GM23248 (cell line): ENCODE measurements around the gene COBLL1. TPM values are rescaled to one million over a fixed set of nuclear protein-coding genes. Genes with fewer than 3 reads are reported as not detected.

Experiments
- DNase-seq: peaks from one replicate; pipeline ENCODE4 v3.0.0-alpha.2; 2015
- H2AFZ ChIP-seq: fragments of 200-600 bp; sonication (generic); 2 replicates; pipeline ENCODE4 v1.6.1; 2016; ENCODE audit warnings: antibody characterized with exemption
- H3F3A ChIP-seq: fragments of 200-600 bp; sonication (generic); 2 replicates; pipeline ENCODE4 v1.6.1; 2016; ENCODE audit warnings: mild to moderate bottlenecking, antibody characterized with exemption, mixed run types; ENCODE audit not compliant: insufficient read depth
- H3K27ac ChIP-seq: fragments of 200-600 bp; sonication (generic); 2 replicates; pipeline ENCODE4 v1.5.1; 2016; ENCODE audit warnings: mild to moderate bottlenecking
- H3K27me3 ChIP-seq: fragments of 200-600 bp; sonication (generic); replicated peaks from 2 replicates; pipeline ENCODE4 v1.6.1; 2016; ENCODE audit warnings: mild to moderate bottlenecking; ENCODE audit not compliant: insufficient read depth
- H3K36me3 ChIP-seq: fragments of 200-600 bp; sonication (generic); 2 replicates; pipeline ENCODE4 v1.6.1; 2016; ENCODE audit warnings: low read depth, mild to moderate bottlenecking
- H3K4me1 ChIP-seq: fragments of 200-600 bp; sonication (generic); 2 replicates; pipeline ENCODE4 v1.6.1; 2016; ENCODE audit warnings: mild to moderate bottlenecking; ENCODE audit not compliant: insufficient read depth
- H3K4me2 ChIP-seq: fragments of 200-600 bp; sonication (generic); one replicate; pipeline ENCODE4 v1.6.1; 2016; ENCODE audit warnings: mild to moderate bottlenecking; ENCODE audit not compliant: unreplicated experiment
- H3K4me3 ChIP-seq: fragments of 200-600 bp; sonication (generic); 2 replicates; pipeline ENCODE4 v1.5.1; 2016; ENCODE audit warnings: mild to moderate bottlenecking
- H3K79me2 ChIP-seq: fragments of 200-600 bp; sonication (generic); 2 replicates; pipeline ENCODE4 v1.6.1; 2016; ENCODE audit warnings: mild to moderate bottlenecking; ENCODE audit not compliant: insufficient read depth
- H3K9ac ChIP-seq: fragments of 200-600 bp; sonication (generic); 2 replicates; pipeline ENCODE4 v1.6.1; 2016; ENCODE audit warnings: mild to moderate bottlenecking
- H3K9me2 ChIP-seq: fragments of 200-600 bp; sonication (generic); 2 replicates; pipeline ENCODE4 v1.6.1; 2016; ENCODE audit warnings: mixed run types, mild to moderate bottlenecking, moderate library complexity; ENCODE audit not compliant: insufficient read depth
- H3K9me3 ChIP-seq: fragments of 200-600 bp; sonication (generic); one replicate; pipeline ENCODE4 v1.6.1; 2017; ENCODE audit warnings: low read depth
- H4K20me1 ChIP-seq: fragments of 200-600 bp; sonication (generic); 2 replicates; pipeline ENCODE4 v1.6.0; 2016; ENCODE audit not compliant: insufficient read depth
- EZH2 ChIP-seq: fragments of 200-600 bp; sonication (generic); IDR thresholded peaks from 2 replicates; pipeline ENCODE4 v1.6.1; 2018; ENCODE audit warnings: antibody characterized with exemption, mild to moderate bottlenecking; ENCODE audit not compliant: insufficient read depth, poor library complexity, severe bottlenecking
- EZH2phosphoT487 ChIP-seq: fragments of 200-600 bp; sonication (generic); IDR thresholded peaks from 2 replicates; pipeline ENCODE4 v1.6.1; 2018; ENCODE audit warnings: antibody characterized with exemption, moderate library complexity, mild to moderate bottlenecking, low read depth; ENCODE audit not compliant: insufficient read depth
- WGBS, 2 experiments: methylation state at CpG; one replicate each; pipeline ENCODE4 v1.1.6; 2015 to 2017; ENCODE audit warnings: low lambda C conversion rate in 2 of 2, low coverage in 1 of 2; ENCODE audit errors: missing lambda C conversion rate in 2 of 2; 5-methylcytosine and 5-hydroxymethylcytosine counted together
- in situ Hi-C: fragments of 300-500 bp; cut with MboI; formaldehyde crosslinking; loops from 2 replicates; pipeline ENCODE4 v1.15.0; 2020
- polyA plus RNA-seq: library from polyadenylated mRNA; unstranded; fragments of >200 nt; fragmentation: Nextera tagmentation; extraction: Ambion mirVana; gene quantifications from 2 replicates; pipeline ENCODE4 v1.2.1, GENCODE V29; 2016
- total RNA-seq: library from RNA; depleted of rRNA; stranded (reverse); fragments of >200 nt; shearing (Covaris generic); gene quantifications from 2 replicates; pipeline ENCODE4 v1.2.3, GENCODE V29; 2014

Gene COBLL1
- total and polyA plus RNA-seq, 2 experiments from 2014 or later: 1.8 to 2.2 TPM

DNA sequence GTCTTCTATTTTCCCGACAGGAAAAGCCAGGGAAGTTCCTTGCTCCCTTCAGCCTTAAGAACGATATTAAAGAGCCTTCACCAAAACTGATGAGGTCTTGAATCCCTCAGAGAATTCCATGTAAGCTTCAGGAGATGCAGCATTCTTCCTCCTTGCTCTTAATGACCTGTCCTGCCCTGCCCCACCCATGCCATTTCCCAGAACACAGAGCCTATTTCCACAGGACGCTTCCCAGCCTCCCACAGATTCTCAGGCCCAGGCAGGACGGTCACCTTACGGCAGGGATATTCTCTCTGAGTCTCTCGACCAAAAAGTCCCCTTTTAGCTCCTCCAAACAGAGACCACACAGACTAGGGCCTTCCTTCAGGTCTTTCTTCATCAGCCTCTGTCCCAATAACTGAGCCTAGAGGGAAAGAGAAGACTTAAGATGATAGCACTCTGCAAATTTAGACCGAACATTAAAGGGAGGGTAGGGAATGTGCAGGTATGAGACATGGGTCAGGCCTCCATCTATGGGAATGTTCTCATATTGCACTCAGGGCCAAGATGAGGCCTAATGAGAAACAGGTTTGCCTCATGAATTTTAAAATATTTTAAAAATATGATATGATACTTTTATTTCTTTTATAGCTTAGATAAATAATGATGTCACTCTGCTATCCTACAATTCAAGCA, 62.1 kb downstream of the COBLL1 start:
- peaks cover 8% of the 10 kb centered on the region for H3F3A ChIP-seq
- H3K36me3 ChIP-seq: no peaks in the 10 kb centered on the region
- no peaks in the 10 kb centered on the region for H3K27me3 ChIP-seq
- 97 to 98% methylated on average over 7 of the region's 7 CpGs for WGBS, 2 experiments
- no peak for TF ChIP-seq EZH2phosphoT487
- no peak for TF ChIP-seq EZH2
- DNase-seq: no peak
- H3K4me2 ChIP-seq: no peak overlapping the region
- H3K9me2 ChIP-seq: no peaks in the 10 kb centered on the region
- no peaks in the 10 kb centered on the region for H4K20me1 ChIP-seq
- no peak overlapping the region for H3K27ac ChIP-seq
- no peaks in the 10 kb centered on the region for H3K9me3 ChIP-seq
- no peak overlapping the region for H3K9ac ChIP-seq
- no peak overlapping the region for H3K4me3 ChIP-seq
- H3K79me2 ChIP-seq: no peaks in the 10 kb centered on the region
- H2AFZ ChIP-seq: no peak overlapping the region
- in situ Hi-C loops: no loop called here
- peaks cover 16% of the 10 kb centered on the region for H3K4me1 ChIP-seq

GRCh38 chr2:164778723-164779122, 62.9 kb downstream of the COBLL1 start:
- Histone ChIP-seq H3K9me3 (no peaks in the 10 kb centered on the region), H4K20me1 (no peaks in the 10 kb centered on the region), H3F3A (peaks cover 3% of the 10 kb centered on the region), H3K9ac (no peak overlapping the region), H3K27ac (no peak overlapping the region), H3K36me3 (no peaks in the 10 kb centered on the region), H3K4me2 (no peak overlapping the region), H3K9me2 (no peaks in the 10 kb centered on the region), H2AFZ (no peak overlapping the region), H3K4me1 (peaks cover 9% of the 10 kb centered on the region), H3K4me3 (no peak overlapping the region), H3K27me3 (no peaks in the 10 kb centered on the region), H3K79me2 (no peaks in the 10 kb centered on the region)
- no peak for TF ChIP-seq EZH2
- no peak for TF ChIP-seq EZH2phosphoT487
- in situ Hi-C loops: no loop called here
- WGBS, 2 experiments: 77 to 80% methylated on average over 3 of the region's 3 CpGs
- DNase-seq: peak; percentile 32

DNA sequence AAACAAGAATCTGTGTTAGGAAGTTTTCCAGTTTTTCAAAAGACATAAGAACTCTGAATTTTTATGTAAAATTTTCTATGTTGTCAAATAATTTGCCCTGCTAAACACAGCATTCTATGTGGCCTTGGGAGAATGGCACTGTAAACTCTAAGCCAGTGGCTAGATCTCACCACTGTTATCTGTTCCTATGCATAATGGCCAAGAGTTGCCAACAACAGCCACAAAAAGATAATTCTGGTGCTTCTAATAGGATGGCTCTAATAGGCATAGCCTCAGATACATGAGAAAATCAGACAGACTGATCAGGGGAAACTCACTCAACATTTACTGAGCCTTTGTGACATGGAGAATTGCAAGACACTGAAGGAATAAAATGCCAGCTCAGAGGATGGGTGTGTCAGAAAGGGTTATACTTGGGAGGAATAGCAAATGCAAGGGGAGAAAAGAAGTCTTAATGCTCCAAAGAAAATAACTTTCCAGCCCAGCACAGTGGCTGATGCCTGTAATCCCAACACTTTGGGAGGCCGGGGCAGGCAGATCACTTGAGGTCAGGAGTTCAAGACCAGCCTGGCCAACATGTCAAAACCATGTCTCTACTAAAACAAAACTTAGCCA, 63.7 kb downstream of the COBLL1 start:
- DNase-seq: no peak
- in situ Hi-C loops: no loop called here
- Histone ChIP-seq H3K36me3 (no peaks in the 10 kb centered on the region), H3K4me3 (no peak overlapping the region), H4K20me1 (no peaks in the 10 kb centered on the region), H3K9ac (no peak overlapping the region), H3K27ac (no peak overlapping the region), H2AFZ (no peak overlapping the region), H3K9me3 (no peaks in the 10 kb centered on the region), H3K27me3 (no peaks in the 10 kb centered on the region), H3K4me1 (peaks cover 3% of the 10 kb centered on the region; the same call in 1 of the 2 replicates), H3F3A (no peaks in the 10 kb centered on the region), H3K79me2 (no peaks in the 10 kb centered on the region), H3K9me2 (no peaks in the 10 kb centered on the region), H3K4me2 (no peak overlapping the region)
- 100% methylated on average over 1 of the region's 1 CpG for WGBS, 2 experiments
- TF ChIP-seq EZH2phosphoT487: no peak
- no peak for TF ChIP-seq EZH2

- no peak overlapping the region for H2AFZ ChIP-seq
- H3K4me2 ChIP-seq: no peak overlapping the region
- H3K9ac ChIP-seq: no peak overlapping the region
- no peaks in the 10 kb centered on the region for H3K27me3 ChIP-seq
- TF ChIP-seq EZH2: no peak
- TF ChIP-seq EZH2phosphoT487: no peak
- H3K79me2 ChIP-seq: no peaks in the 10 kb centered on the region
- H3K27ac ChIP-seq: no peak overlapping the region
- WGBS, 2 experiments: 80 to 87% methylated on average over 3 of the region's 3 CpGs
- H3K4me3 ChIP-seq: no peak overlapping the region
- H3K9me2 ChIP-seq: no peaks in the 10 kb centered on the region
- in situ Hi-C loops: no loop called here
- no peaks in the 10 kb centered on the region for H3K4me1 ChIP-seq
- no peaks in the 10 kb centered on the region for H4K20me1 ChIP-seq
- no peaks in the 10 kb centered on the region for H3K9me3 ChIP-seq
- H3F3A ChIP-seq: no peaks in the 10 kb centered on the region
- no peaks in the 10 kb centered on the region for H3K36me3 ChIP-seq
- DNase-seq: no peak
These were observed 68.0 kb downstream of the COBLL1 start for GRCh38 chr2:164773635-164774034.
